GM12864 (cell line): ENCODE results near the gene TOPAZ1.

Source experiments
- DNase-seq: peaks from one replicate; pipeline ENCODE4 v3.0.0-alpha.2; 2011; ENCODE audit warnings: low read depth
- H3K4me3 ChIP-seq: 2 replicates; pipeline ENCODE4 v1.5.1; 2011; ENCODE audit warnings: mild to moderate bottlenecking, low read depth, low read length, control low read depth
- CTCF ChIP-seq: IDR thresholded peaks from 2 replicates; pipeline ENCODE4 v1.5.1; 2011; ENCODE audit warnings: low read depth, mild to moderate bottlenecking, moderate library complexity, low read length, control low read depth, inconsistent platforms; ENCODE audit errors: missing control alignments

Gene TOPAZ1

GRCh38 chr3:44210967-44211366 is 30.7 kb upstream of the TOPAZ1 start:
- no peak for DNase-seq
- no peak overlapping the region for H3K4me3 ChIP-seq
- TF ChIP-seq CTCF: no peak

- H3K4me3 ChIP-seq: no peak overlapping the region
- no peak for TF ChIP-seq CTCF
- DNase-seq: no peak
Observed at GRCh38 chr3:44222337-44222736, 19.3 kb upstream of the TOPAZ1 start.

- no peak for DNase-seq
- H3K4me3 ChIP-seq: no peak overlapping the region
- TF ChIP-seq CTCF: no peak
Observed at GRCh38 chr3:44223299-44223698, 18.4 kb upstream of the TOPAZ1 start.

GRCh38 chr3:44224131-44224530 is 17.6 kb upstream of the TOPAZ1 start:
- no peak for DNase-seq
- H3K4me3 ChIP-seq: no peak overlapping the region
- TF ChIP-seq CTCF: no peak

GRCh38 chr3:44226573-44226972 is 15.1 kb upstream of the TOPAZ1 start:
- H3K4me3 ChIP-seq: no peak overlapping the region
- DNase-seq: no peak
- TF ChIP-seq CTCF: no peak

- TF ChIP-seq CTCF: no peak
- no peak overlapping the region for H3K4me3 ChIP-seq
- DNase-seq: no peak
Observed at GRCh38 chr3:44227632-44228031, 14.1 kb upstream of the TOPAZ1 start.

- H3K4me3 ChIP-seq: no peak overlapping the region
- TF ChIP-seq CTCF: no peak
- DNase-seq: no peak
Observed at GRCh38 chr3:44228900-44229299, 12.8 kb upstream of the TOPAZ1 start.
